Stimulated activated memory B cell treated with anti-CD40 and anti-IgM and Interleukin-4, amounts not matched to agents 10 μg/mL and 1 μg/mL and 100 μg/mL, for 72 hours (primary cell): ENCODE measurements around the gene IL23R.

Experiments used
- ATAC-seq: fragments of 150-1000 bp; cut with Tn5 transposase; 2 replicates; pipeline ENCODE4 v1.10.0; 2021
- H3K27ac Mint-ChIP-seq: one replicate; pipeline ENCODE4 v1.8.0; 2022; ENCODE audit warnings: mild to moderate bottlenecking, mixed read lengths
- H3K27me3 Mint-ChIP-seq: one replicate; pipeline ENCODE4 v1.8.0; 2022; ENCODE audit warnings: mixed read lengths
- H3K36me3 Mint-ChIP-seq: one replicate; pipeline ENCODE4 v1.8.0; 2022; ENCODE audit warnings: mixed read lengths
- H3K4me1 Mint-ChIP-seq: one replicate; pipeline ENCODE4 v1.8.0; 2022; ENCODE audit warnings: mixed read lengths
- H3K4me3 Mint-ChIP-seq: one replicate; pipeline ENCODE4 v1.8.0; 2022; ENCODE audit warnings: mild to moderate bottlenecking, moderate library complexity, mixed read lengths
- H3K9me3 Mint-ChIP-seq: one replicate; pipeline ENCODE4 v1.8.0; 2022; ENCODE audit warnings: mixed read lengths

The IL23R gene

GRCh38 chr1:67270541-67270940 lies 104.3 kb downstream of the IL23R start:
- Mint-ChIP-seq H3K9me3 (peaks cover 10% of the 10 kb centered on the region), H3K4me1 (no peaks in the 10 kb centered on the region), H3K27ac (no peak overlapping the region), H3K36me3 (no peaks in the 10 kb centered on the region), H3K27me3 (peaks cover 9% of the 10 kb centered on the region), H3K4me3 (no peak overlapping the region)
- no peak for ATAC-seq

GRCh38 chr1:67273591-67273990 lies 107.3 kb downstream of the IL23R start:
- ATAC-seq: no peak
- peaks cover 9% of the 10 kb centered on the region for H3K27me3 Mint-ChIP-seq
- peaks cover 16% of the 10 kb centered on the region for H3K9me3 Mint-ChIP-seq
- H3K4me1 Mint-ChIP-seq: no peaks in the 10 kb centered on the region
- H3K4me3 Mint-ChIP-seq: no peak overlapping the region
- no peaks in the 10 kb centered on the region for H3K36me3 Mint-ChIP-seq
- H3K27ac Mint-ChIP-seq: no peak overlapping the region

GRCh38 chr1:67274623-67275325 lies 108.5 kb downstream of the IL23R start:
- peaks cover 16% of the 10 kb centered on the region for H3K9me3 Mint-ChIP-seq
- no peak overlapping the region for H3K4me3 Mint-ChIP-seq
- no peaks in the 10 kb centered on the region for H3K36me3 Mint-ChIP-seq
- H3K27me3 Mint-ChIP-seq: peaks cover 9% of the 10 kb centered on the region
- no peak for ATAC-seq
- no peak overlapping the region for H3K27ac Mint-ChIP-seq
- H3K4me1 Mint-ChIP-seq: no peaks in the 10 kb centered on the region

GRCh38 chr1:67280696-67281095 lies 114.4 kb downstream of the IL23R start:
- Mint-ChIP-seq H3K4me3 (no peak overlapping the region), H3K36me3 (no peaks in the 10 kb centered on the region), H3K27ac (no peak overlapping the region), H3K27me3 (no peaks in the 10 kb centered on the region), H3K9me3 (peaks cover 4% of the 10 kb centered on the region), H3K4me1 (peaks cover under 1% of the 10 kb centered on the region)
- ATAC-seq: no peak

- H3K27me3 Mint-ChIP-seq: no peaks in the 10 kb centered on the region
- no peaks in the 10 kb centered on the region for H3K36me3 Mint-ChIP-seq
- H3K27ac Mint-ChIP-seq: no peak overlapping the region
- H3K9me3 Mint-ChIP-seq: no peaks in the 10 kb centered on the region
- no peak for ATAC-seq
- no peak overlapping the region for H3K4me3 Mint-ChIP-seq
- peaks cover 6% of the 10 kb centered on the region for H3K4me1 Mint-ChIP-seq
Measured at GRCh38 chr1:67281244-67281643, 115.0 kb downstream of the IL23R start.

- ATAC-seq: peak; percentile 84
- Mint-ChIP-seq H3K36me3 (no peaks in the 10 kb centered on the region), H3K27ac (no peak overlapping the region), H3K27me3 (no peaks in the 10 kb centered on the region), H3K4me1 (peaks cover 11% of the 10 kb centered on the region), H3K4me3 (no peak overlapping the region), H3K9me3 (no peaks in the 10 kb centered on the region)
Measured at GRCh38 chr1:67285780-67286488, 119.7 kb downstream of the IL23R start.

GRCh38 chr1:67290236-67290635 lies 124.0 kb downstream of the IL23R start:
- Mint-ChIP-seq H3K4me3 (no peak overlapping the region), H3K27ac (no peak overlapping the region), H3K36me3 (no peaks in the 10 kb centered on the region), H3K4me1 (peaks cover 11% of the 10 kb centered on the region), H3K27me3 (peaks cover 11% of the 10 kb centered on the region), H3K9me3 (no peaks in the 10 kb centered on the region)
- no peak for ATAC-seq

GRCh38 chr1:67294836-67295617 lies 128.8 kb downstream of the IL23R start:
- Mint-ChIP-seq H3K4me3 (no peak overlapping the region), H3K9me3 (no peaks in the 10 kb centered on the region)

GRCh38 chr1:67298762-67299161 lies 132.5 kb downstream of the IL23R start:
- H3K36me3 Mint-ChIP-seq: no peaks in the 10 kb centered on the region
- H3K27me3 Mint-ChIP-seq: peaks cover 24% of the 10 kb centered on the region
- no peak overlapping the region for H3K4me3 Mint-ChIP-seq
- ATAC-seq: no peak
- no peaks in the 10 kb centered on the region for H3K4me1 Mint-ChIP-seq
- H3K9me3 Mint-ChIP-seq: no peaks in the 10 kb centered on the region
- H3K27ac Mint-ChIP-seq: no peak overlapping the region

More at GRCh38 chr1:67294836-67295617, 128.8 kb downstream of the IL23R start:
- Mint-ChIP-seq H3K36me3 (no peaks in the 10 kb centered on the region), H3K4me1 (no peaks in the 10 kb centered on the region), H3K27ac (no peak overlapping the region), H3K27me3 (peaks cover 33% of the 10 kb centered on the region)
- ATAC-seq: no peak

GRCh38 chr1:67299296-67299695 lies 133.0 kb downstream of the IL23R start:
- Mint-ChIP-seq H3K27ac (no peak overlapping the region), H3K4me1 (no peaks in the 10 kb centered on the region), H3K36me3 (no peaks in the 10 kb centered on the region), H3K9me3 (no peaks in the 10 kb centered on the region), H3K27me3 (peaks cover 22% of the 10 kb centered on the region), H3K4me3 (no peak overlapping the region)
- no peak for ATAC-seq

GRCh38 chr1:67300561-67300960 lies 134.3 kb downstream of the IL23R start:
- Mint-ChIP-seq H3K9me3 (no peaks in the 10 kb centered on the region), H3K4me1 (no peaks in the 10 kb centered on the region)
- no peak for ATAC-seq

GRCh38 chr1:67304023-67304422 lies 137.8 kb downstream of the IL23R start:
- Mint-ChIP-seq H3K36me3 (no peaks in the 10 kb centered on the region), H3K9me3 (no peaks in the 10 kb centered on the region), H3K27ac (no peak overlapping the region), H3K4me1 (peaks cover 12% of the 10 kb centered on the region), H3K4me3 (no peak overlapping the region), H3K27me3 (peaks cover 17% of the 10 kb centered on the region)
- ATAC-seq: no peak

More at GRCh38 chr1:67300561-67300960, 134.3 kb downstream of the IL23R start:
- H3K27me3 Mint-ChIP-seq: peaks cover 22% of the 10 kb centered on the region
- H3K4me3 Mint-ChIP-seq: no peak overlapping the region
- H3K36me3 Mint-ChIP-seq: no peaks in the 10 kb centered on the region
- no peak overlapping the region for H3K27ac Mint-ChIP-seq

- H3K9me3 Mint-ChIP-seq: no peaks in the 10 kb centered on the region
- no peaks in the 10 kb centered on the region for H3K36me3 Mint-ChIP-seq
- peaks cover 17% of the 10 kb centered on the region for H3K27me3 Mint-ChIP-seq
- H3K27ac Mint-ChIP-seq: no peak overlapping the region
- H3K4me1 Mint-ChIP-seq: peaks cover 12% of the 10 kb centered on the region
- no peak overlapping the region for H3K4me3 Mint-ChIP-seq
- ATAC-seq: no peak
Measured at GRCh38 chr1:67306547-67306946, 140.3 kb downstream of the IL23R start.

GRCh38 chr1:67307251-67308060 lies 141.2 kb downstream of the IL23R start, which contains the start of gene IL12RB2:
TSS of gene IL12RB2 (plus strand) at chr1:67307873. CDS start at chr1:67320369, 12,496 bp downstream.
- peak within 1 kb of the TSS; percentile 62 for H3K27ac Mint-ChIP-seq
- H3K4me1 Mint-ChIP-seq: peaks cover 15% of the 10 kb centered on the region
- peak within 1 kb of the TSS; percentile 72 for H3K4me3 Mint-ChIP-seq
- no peaks in the 10 kb centered on the region for H3K9me3 Mint-ChIP-seq
- H3K36me3 Mint-ChIP-seq: no peaks in the 10 kb centered on the region
- peaks cover 22% of the 10 kb centered on the region for H3K27me3 Mint-ChIP-seq
- ATAC-seq: peak; percentile 72

GRCh38 chr1:67308136-67308535 lies 141.9 kb downstream of the IL23R start:
- H3K36me3 Mint-ChIP-seq: no peaks in the 10 kb centered on the region
- H3K27me3 Mint-ChIP-seq: peaks cover 26% of the 10 kb centered on the region
- H3K27ac Mint-ChIP-seq: no peak overlapping the region
- peak overlapping the region; percentile 72 for H3K4me3 Mint-ChIP-seq
- no peaks in the 10 kb centered on the region for H3K9me3 Mint-ChIP-seq
- ATAC-seq: peak; percentile 13
- H3K4me1 Mint-ChIP-seq: peaks cover 19% of the 10 kb centered on the region
